22Rv1 (cell line): ENCODE measurements around the gene PODXL2.

Experiments
- ZFX ChIP-seq: fragments of 450-650 bp; IDR thresholded peaks from 2 replicates; pipeline ENCODE4 v1.6.1; 2017; ENCODE audit warnings: antibody characterized with exemption, borderline replicate concordance
- TF ChIP-seq, protein P1 (sequence below): fragments of 450-650 bp; IDR thresholded peaks from 2 replicates; pipeline ENCODE4 v1.5.1; 2017; ENCODE audit warnings: mild to moderate bottlenecking

- TF ChIP-seq, protein P1, sequence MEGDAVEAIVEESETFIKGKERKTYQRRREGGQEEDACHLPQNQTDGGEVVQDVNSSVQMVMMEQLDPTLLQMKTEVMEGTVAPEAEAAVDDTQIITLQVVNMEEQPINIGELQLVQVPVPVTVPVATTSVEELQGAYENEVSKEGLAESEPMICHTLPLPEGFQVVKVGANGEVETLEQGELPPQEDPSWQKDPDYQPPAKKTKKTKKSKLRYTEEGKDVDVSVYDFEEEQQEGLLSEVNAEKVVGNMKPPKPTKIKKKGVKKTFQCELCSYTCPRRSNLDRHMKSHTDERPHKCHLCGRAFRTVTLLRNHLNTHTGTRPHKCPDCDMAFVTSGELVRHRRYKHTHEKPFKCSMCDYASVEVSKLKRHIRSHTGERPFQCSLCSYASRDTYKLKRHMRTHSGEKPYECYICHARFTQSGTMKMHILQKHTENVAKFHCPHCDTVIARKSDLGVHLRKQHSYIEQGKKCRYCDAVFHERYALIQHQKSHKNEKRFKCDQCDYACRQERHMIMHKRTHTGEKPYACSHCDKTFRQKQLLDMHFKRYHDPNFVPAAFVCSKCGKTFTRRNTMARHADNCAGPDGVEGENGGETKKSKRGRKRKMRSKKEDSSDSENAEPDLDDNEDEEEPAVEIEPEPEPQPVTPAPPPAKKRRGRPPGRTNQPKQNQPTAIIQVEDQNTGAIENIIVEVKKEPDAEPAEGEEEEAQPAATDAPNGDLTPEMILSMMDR: no peak
- TF ChIP-seq ZFX: no peak
Observed at GRCh38 chr3:127634653-127635052, 5.7 kb downstream of the PODXL2 start.
